Activated naive CD4-positive, alpha-beta T cell treated with anti-CD3 and anti-CD28 coated beads, Interleukin-2, amount 10 ng/mL, durations not matched to agents 7 days and 5 days (primary cell): ENCODE results near the gene KIF13A.
"Not testable (repeated sequence)": the region's sequence is repeated elsewhere in the genome, so short reads cannot be mapped to it uniquely, and the experiment has no call there.

Experiments used
- CTCF ChIA-PET: fragments of 350-600 bp; sonication (Branson Sonifier 250); formaldehyde crosslinking; loops from one replicate; lab custom pipeline; 2021; ENCODE audit warnings: antibody characterized with exemption; lab: Charles Lee
- DNase-seq: peaks from one replicate; pipeline ENCODE4 v3.0.0-alpha.2; 2020
- H3K27ac Mint-ChIP-seq: one replicate; pipeline ENCODE4 v1.8.0; 2021; ENCODE audit warnings: mild to moderate bottlenecking, moderate library complexity, mixed read lengths
- H3K27me3 Mint-ChIP-seq: one replicate; pipeline ENCODE4 v1.8.0; 2021; ENCODE audit warnings: mild to moderate bottlenecking, mixed read lengths
- H3K36me3 Mint-ChIP-seq: one replicate; pipeline ENCODE4 v1.8.0; 2021; ENCODE audit warnings: mixed read lengths
- H3K4me1 Mint-ChIP-seq: one replicate; pipeline ENCODE4 v1.8.0; 2021; ENCODE audit warnings: mixed read lengths
- H3K4me3 Mint-ChIP-seq: one replicate; pipeline ENCODE4 v1.8.0; 2021; ENCODE audit warnings: mild to moderate bottlenecking, moderate library complexity, mixed read lengths
- H3K9me3 Mint-ChIP-seq: one replicate; pipeline ENCODE4 v1.8.0; 2021; ENCODE audit warnings: mixed read lengths

The KIF13A gene

GRCh38 chr6:17919496-17919895 is 67.9 kb downstream of the KIF13A start:
- H3K27me3 Mint-ChIP-seq = peaks cover 7% of the 10 kb centered on the region
- H3K36me3 Mint-ChIP-seq = no peaks in the 10 kb centered on the region
- CTCF ChIA-PET = no interaction called here
- H3K4me3 Mint-ChIP-seq = no peak overlapping the region
- DNase-seq = no peak
- no peak overlapping the region for H3K27ac Mint-ChIP-seq
- no peaks in the 10 kb centered on the region for H3K4me1 Mint-ChIP-seq
- no peaks in the 10 kb centered on the region for H3K9me3 Mint-ChIP-seq

- Mint-ChIP-seq H3K9me3 (no peaks in the 10 kb centered on the region), H3K4me1 (no peaks in the 10 kb centered on the region), H3K4me3 (no peak overlapping the region), H3K36me3 (no peaks in the 10 kb centered on the region), H3K27me3 (peaks cover 14% of the 10 kb centered on the region), H3K27ac (no peak overlapping the region)
- CTCF ChIA-PET = no interaction called here
- DNase-seq = no peak
Observed at GRCh38 chr6:17917837-17918763, 69.3 kb downstream of the KIF13A start.

GRCh38 chr6:17914651-17915050 is 72.8 kb downstream of the KIF13A start:
- Mint-ChIP-seq H3K4me3 (no peak overlapping the region), H3K4me1 (peaks cover 8% of the 10 kb centered on the region), H3K27me3 (peaks cover 14% of the 10 kb centered on the region), H3K27ac (no peak overlapping the region), H3K9me3 (no peaks in the 10 kb centered on the region), H3K36me3 (no peaks in the 10 kb centered on the region)
- CTCF ChIA-PET = no interaction called here
- DNase-seq = no peak

GRCh38 chr6:17912521-17912920 is 74.9 kb downstream of the KIF13A start:
- CTCF ChIA-PET = no interaction called here

GRCh38 chr6:17911656-17912055 is 75.8 kb downstream of the KIF13A start:
- H3K4me3 Mint-ChIP-seq, DNase-seq, H3K9me3 Mint-ChIP-seq, H3K27ac Mint-ChIP-seq, CTCF ChIA-PET, H3K36me3 Mint-ChIP-seq: not testable (repeated sequence)
- peaks cover 21% of the 10 kb centered on the region for H3K4me1 Mint-ChIP-seq
- peaks cover 12% of the 10 kb centered on the region for H3K27me3 Mint-ChIP-seq

More at GRCh38 chr6:17912521-17912920, 74.9 kb downstream of the KIF13A start:
- Mint-ChIP-seq H3K4me3 (no peak overlapping the region), H3K36me3 (no peaks in the 10 kb centered on the region), H3K27ac (no peak overlapping the region), H3K4me1 (peaks cover 18% of the 10 kb centered on the region), H3K27me3 (peaks cover 10% of the 10 kb centered on the region), H3K9me3 (peaks cover 3% of the 10 kb centered on the region)
- DNase-seq = no peak

- no peak overlapping the region for H3K27ac Mint-ChIP-seq
- no peaks in the 10 kb centered on the region for H3K36me3 Mint-ChIP-seq
- CTCF ChIA-PET = no interaction called here
- H3K4me1 Mint-ChIP-seq = peaks cover 21% of the 10 kb centered on the region
- no peak overlapping the region for H3K4me3 Mint-ChIP-seq
- peaks cover 17% of the 10 kb centered on the region for H3K27me3 Mint-ChIP-seq
- peaks cover 3% of the 10 kb centered on the region for H3K9me3 Mint-ChIP-seq
- DNase-seq = no peak
Observed at GRCh38 chr6:17910189-17910588, 77.2 kb downstream of the KIF13A start.

- Mint-ChIP-seq H3K4me3 (no peak overlapping the region), H3K9me3 (peaks cover 3% of the 10 kb centered on the region), H3K4me1 (peaks cover 21% of the 10 kb centered on the region), H3K36me3 (no peaks in the 10 kb centered on the region), H3K27ac (no peak overlapping the region), H3K27me3 (peaks cover 12% of the 10 kb centered on the region)
- no peak for DNase-seq
- CTCF ChIA-PET = no interaction called here
Observed at GRCh38 chr6:17908831-17909230, 78.6 kb downstream of the KIF13A start.

GRCh38 chr6:17907406-17908229 is 79.8 kb downstream of the KIF13A start:
- no peak for DNase-seq
- no peak overlapping the region for H3K4me3 Mint-ChIP-seq
- no peak overlapping the region for H3K27ac Mint-ChIP-seq
- H3K36me3 Mint-ChIP-seq = no peaks in the 10 kb centered on the region
- CTCF ChIA-PET = no interaction called here
- peaks cover 21% of the 10 kb centered on the region for H3K4me1 Mint-ChIP-seq
- H3K9me3 Mint-ChIP-seq = peaks cover 3% of the 10 kb centered on the region
- peaks cover 7% of the 10 kb centered on the region for H3K27me3 Mint-ChIP-seq

- no peak for DNase-seq
- Mint-ChIP-seq H3K4me3 (no peak overlapping the region), H3K4me1 (peaks cover 19% of the 10 kb centered on the region), H3K9me3 (peaks cover 3% of the 10 kb centered on the region), H3K27me3 (peaks cover 12% of the 10 kb centered on the region), H3K27ac (no peak overlapping the region), H3K36me3 (no peaks in the 10 kb centered on the region)
- CTCF ChIA-PET = no interaction called here
Observed at GRCh38 chr6:17905611-17906592, 81.5 kb downstream of the KIF13A start.

- H3K27ac Mint-ChIP-seq = no peak overlapping the region
- H3K4me1 Mint-ChIP-seq = peaks cover 12% of the 10 kb centered on the region
- CTCF ChIA-PET = no interaction called here
- DNase-seq = no peak
- H3K4me3 Mint-ChIP-seq = no peak overlapping the region
- H3K36me3 Mint-ChIP-seq = no peaks in the 10 kb centered on the region
- peaks cover 12% of the 10 kb centered on the region for H3K27me3 Mint-ChIP-seq
- peaks cover 3% of the 10 kb centered on the region for H3K9me3 Mint-ChIP-seq
Observed at GRCh38 chr6:17904491-17905120, 82.8 kb downstream of the KIF13A start.

GRCh38 chr6:17902974-17903373 is 84.5 kb downstream of the KIF13A start:
- no peak for DNase-seq
- CTCF ChIA-PET = no interaction called here
- Mint-ChIP-seq H3K36me3 (no peaks in the 10 kb centered on the region), H3K4me3 (no peak overlapping the region), H3K4me1 (peaks cover 7% of the 10 kb centered on the region), H3K27me3 (peaks cover 12% of the 10 kb centered on the region), H3K9me3 (no peaks in the 10 kb centered on the region), H3K27ac (no peak overlapping the region)

- CTCF ChIA-PET = no interaction called here
- no peaks in the 10 kb centered on the region for H3K9me3 Mint-ChIP-seq
Observed at GRCh38 chr6:17901493-17901892, 85.9 kb downstream of the KIF13A start.

GRCh38 chr6:17900011-17900410 is 87.4 kb downstream of the KIF13A start:
- H3K9me3 Mint-ChIP-seq = peaks cover 10% of the 10 kb centered on the region
- H3K27ac Mint-ChIP-seq = no peak overlapping the region
- no peak for DNase-seq
- peaks cover 5% of the 10 kb centered on the region for H3K27me3 Mint-ChIP-seq
- H3K36me3 Mint-ChIP-seq = no peaks in the 10 kb centered on the region
- H3K4me3 Mint-ChIP-seq = no peak overlapping the region
- no peaks in the 10 kb centered on the region for H3K4me1 Mint-ChIP-seq
- CTCF ChIA-PET = no interaction called here

More at GRCh38 chr6:17901493-17901892, 85.9 kb downstream of the KIF13A start:
- Mint-ChIP-seq H3K4me3 (no peak overlapping the region), H3K27me3 (peaks cover 9% of the 10 kb centered on the region), H3K27ac (no peak overlapping the region), H3K4me1 (no peaks in the 10 kb centered on the region), H3K36me3 (no peaks in the 10 kb centered on the region)
- DNase-seq = no peak
